Subcutaneous adipose tissue (tissue), 4 donors: Measurements from ENCODE around the gene TSNAX. TPM values are rescaled to one million over a fixed set of nuclear protein-coding genes. Genes with fewer than 3 reads are reported as not detected.

Source experiments
- CTCF ChIP-seq: fragments of 450-650 bp; IDR thresholded peaks from one replicate; pipeline ENCODE4 v1.5.1; 2016; ENCODE audit warnings: low read depth, mild to moderate bottlenecking, control low read depth, antibody characterized with exemption, moderate library complexity
- total RNA-seq, 4 donors: library from RNA; depleted of rRNA; stranded (reverse); fragments of >200 nt; gene quantifications; one replicate each; pipeline ENCODE4 v1.1.0, GENCODE V29; 2016

TSNAX gene
- total RNA-seq, 4 donors from 2014 or later: 26.8 to 41.0 (median 35.3) TPM

- TF ChIP-seq CTCF: no peak
Observed at GRCh38 chr1:231604276-231604621, 75.8 kb downstream of the TSNAX start.

GRCh38 chr1:231605149-231606100 is 77.0 kb downstream of the TSNAX start:
- TF ChIP-seq CTCF: no peak

- TF ChIP-seq CTCF: no peak
Observed at GRCh38 chr1:231606712-231607111, 78.2 kb downstream of the TSNAX start.

GRCh38 chr1:231610388-231610787 is 81.9 kb downstream of the TSNAX start:
- TF ChIP-seq CTCF: no peak

GRCh38 chr1:231611111-231611510 is 82.6 kb downstream of the TSNAX start:
- TF ChIP-seq CTCF: no peak

GRCh38 chr1:231611851-231612250 is 83.4 kb downstream of the TSNAX start:
- TF ChIP-seq CTCF: no peak

GRCh38 chr1:231612393-231613089 is 84.1 kb downstream of the TSNAX start:
- TF ChIP-seq CTCF: no peak
